HG03139 (cell line): Measurements from ENCODE around the gene TRIM72.
"Not testable (repeated sequence)": the region's sequence is repeated elsewhere in the genome, so short reads cannot be mapped to it uniquely, and the experiment has no call there.

Experiments
- ATAC-seq: cut with Tn5 transposase; IDR thresholded peaks from one replicate; pipeline ENCODE4 v1.9.1; 2021; ENCODE audit not compliant: unreplicated experiment

Gene TRIM72

DNA sequence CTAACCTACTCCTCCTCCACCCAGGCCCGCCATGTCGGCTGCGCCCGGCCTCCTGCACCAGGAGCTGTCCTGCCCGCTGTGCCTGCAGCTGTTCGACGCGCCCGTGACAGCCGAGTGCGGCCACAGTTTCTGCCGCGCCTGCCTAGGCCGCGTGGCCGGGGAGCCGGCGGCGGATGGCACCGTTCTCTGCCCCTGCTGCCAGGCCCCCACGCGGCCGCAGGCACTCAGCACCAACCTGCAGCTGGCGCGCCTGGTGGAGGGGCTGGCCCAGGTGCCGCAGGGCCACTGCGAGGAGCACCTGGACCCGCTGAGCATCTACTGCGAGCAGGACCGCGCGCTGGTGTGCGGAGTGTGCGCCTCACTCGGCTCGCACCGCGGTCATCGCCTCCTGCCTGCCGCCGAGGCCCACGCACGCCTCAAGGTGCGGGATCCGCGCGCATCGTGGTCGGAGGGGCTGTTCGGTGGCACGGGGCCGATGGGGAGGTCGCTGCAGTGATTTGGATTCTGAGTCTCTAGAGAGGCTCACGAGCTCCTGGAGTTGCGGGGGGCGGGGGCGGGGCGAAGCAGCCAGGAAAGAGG is 878 bp downstream of the TRIM72 start:
- no peak for ATAC-seq

DNA sequence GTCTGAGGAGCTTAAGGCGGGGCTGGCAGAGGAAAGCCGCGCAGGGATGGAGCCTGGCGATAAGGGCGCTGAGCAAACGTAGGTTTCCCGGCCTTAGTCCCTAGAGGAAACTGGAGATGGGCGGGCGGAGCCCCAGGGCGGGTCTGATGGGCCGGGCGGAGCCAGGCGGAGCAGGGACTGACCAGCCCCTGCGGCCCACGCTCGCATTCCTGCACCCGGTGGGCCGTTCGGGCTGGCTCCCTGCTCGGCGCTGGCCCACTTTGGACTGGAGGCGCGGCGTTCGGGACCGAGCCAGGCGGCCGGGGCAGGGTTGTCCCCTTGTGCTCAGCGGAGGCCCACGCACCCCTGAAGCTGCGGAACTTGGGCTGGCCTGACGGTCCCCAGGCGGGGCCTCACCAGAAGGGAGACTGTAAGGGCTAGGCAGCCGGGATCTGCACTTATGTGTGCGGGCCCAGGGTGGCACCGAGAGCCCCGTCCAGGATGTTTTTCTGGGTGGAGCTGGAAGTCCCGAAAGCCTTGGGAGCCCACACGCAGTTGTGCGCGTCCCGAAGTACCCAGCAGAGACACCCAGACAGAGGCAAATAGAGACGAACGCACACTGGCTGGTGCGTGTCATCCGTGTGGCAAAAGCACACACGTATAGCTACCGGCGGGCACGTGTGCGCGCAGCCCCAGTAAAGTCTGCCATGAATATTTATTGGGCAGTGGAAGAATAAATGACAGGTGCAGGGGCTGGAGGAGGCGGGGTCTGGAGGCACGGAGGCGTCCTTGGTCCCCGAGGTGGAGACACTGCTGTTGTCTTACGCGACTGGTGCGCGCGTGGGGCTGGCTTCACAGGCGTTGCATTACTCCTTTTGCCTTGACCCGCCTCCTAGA is 1.6 kb downstream of the TRIM72 start:
- no peak for ATAC-seq

DNA sequence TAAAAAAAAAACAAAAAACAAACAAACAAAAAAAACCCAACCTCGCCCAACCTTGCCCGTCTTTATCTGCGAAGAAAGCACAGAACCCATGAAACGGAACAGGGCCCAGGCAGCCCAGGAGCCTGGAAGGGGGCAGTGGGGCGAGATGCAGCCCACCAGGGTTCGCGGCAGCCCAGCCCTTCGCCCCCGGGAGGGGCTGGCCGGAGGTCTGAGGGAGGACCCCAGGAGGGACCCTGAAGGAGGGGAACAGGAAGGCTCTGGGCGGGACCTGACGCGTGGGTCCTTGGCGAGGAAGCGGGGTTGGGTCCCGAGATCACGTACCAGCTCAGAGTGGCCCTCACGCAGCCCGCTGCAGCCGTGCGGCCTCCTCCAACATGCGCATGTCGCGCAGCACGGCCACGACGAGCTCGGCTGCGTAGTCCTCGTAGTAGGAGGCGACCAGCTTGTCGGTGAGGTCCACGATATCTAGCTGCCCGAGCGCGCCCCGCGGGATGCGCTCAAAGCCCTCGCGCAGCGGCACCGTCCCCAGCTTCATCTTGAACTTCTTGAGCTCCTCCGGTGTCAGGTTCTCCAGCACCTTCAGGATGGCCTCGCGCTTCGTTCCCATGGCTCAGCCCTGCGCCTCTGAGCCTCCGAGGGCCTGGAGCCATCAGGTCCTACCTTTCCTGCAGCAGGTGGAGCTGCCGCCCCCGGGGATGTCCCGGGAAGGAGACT is 2.7 kb downstream of the TRIM72 start, which contains the start of gene PYDC1:
Gene PYDC1, minus strand, starts transcription at position 714 of the 714 bp plus-strand sequence. Its CDS starts 107 bp downstream, at position 607.
- ATAC-seq: no peak

DNA sequence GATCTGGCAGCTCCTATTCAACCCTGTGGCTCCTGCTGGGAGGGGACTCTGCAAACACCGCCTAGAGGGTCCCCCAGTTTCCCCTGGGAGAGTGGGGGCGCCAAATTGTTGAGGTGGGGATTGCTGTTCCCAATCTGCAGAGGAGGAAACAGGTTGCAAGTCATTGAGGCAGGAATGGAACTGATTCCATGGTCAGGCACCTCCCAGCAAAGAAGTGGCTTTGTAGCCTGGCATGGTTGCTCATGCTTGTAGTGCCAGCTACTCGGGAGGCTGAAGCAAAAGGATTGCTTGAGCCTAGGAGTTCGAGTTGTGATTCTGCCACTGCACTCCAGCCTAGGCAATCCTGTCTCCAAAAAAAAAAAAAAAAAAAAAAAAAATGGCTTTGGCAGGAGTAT is 3.2 kb downstream of the TRIM72 start:
- no peak for ATAC-seq

DNA sequence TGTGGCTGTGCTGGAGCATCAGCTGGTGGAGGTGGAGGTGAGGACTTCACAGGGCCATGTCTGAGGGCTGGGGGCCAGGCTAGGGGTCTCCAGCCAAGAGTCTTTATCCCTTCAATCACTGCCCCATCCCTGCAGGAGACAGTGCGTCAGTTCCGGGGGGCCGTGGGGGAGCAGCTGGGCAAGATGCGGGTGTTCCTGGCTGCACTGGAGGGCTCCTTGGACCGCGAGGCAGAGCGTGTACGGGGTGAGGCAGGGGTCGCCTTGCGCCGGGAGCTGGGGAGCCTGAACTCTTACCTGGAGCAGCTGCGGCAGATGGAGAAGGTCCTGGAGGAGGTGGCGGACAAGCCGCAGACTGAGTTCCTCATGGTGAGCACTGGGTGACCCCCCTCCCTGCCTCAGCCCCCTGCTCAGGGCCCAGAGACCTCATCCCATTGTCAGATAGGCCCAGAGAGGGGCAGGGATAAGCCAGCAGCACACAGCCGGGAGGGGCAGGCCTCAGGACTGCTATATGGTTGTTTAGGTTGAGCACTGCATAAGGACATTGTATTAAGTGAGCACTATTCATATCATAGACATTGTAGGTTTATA is 5.3 kb downstream of the TRIM72 start:
- ATAC-seq: no peak

DNA sequence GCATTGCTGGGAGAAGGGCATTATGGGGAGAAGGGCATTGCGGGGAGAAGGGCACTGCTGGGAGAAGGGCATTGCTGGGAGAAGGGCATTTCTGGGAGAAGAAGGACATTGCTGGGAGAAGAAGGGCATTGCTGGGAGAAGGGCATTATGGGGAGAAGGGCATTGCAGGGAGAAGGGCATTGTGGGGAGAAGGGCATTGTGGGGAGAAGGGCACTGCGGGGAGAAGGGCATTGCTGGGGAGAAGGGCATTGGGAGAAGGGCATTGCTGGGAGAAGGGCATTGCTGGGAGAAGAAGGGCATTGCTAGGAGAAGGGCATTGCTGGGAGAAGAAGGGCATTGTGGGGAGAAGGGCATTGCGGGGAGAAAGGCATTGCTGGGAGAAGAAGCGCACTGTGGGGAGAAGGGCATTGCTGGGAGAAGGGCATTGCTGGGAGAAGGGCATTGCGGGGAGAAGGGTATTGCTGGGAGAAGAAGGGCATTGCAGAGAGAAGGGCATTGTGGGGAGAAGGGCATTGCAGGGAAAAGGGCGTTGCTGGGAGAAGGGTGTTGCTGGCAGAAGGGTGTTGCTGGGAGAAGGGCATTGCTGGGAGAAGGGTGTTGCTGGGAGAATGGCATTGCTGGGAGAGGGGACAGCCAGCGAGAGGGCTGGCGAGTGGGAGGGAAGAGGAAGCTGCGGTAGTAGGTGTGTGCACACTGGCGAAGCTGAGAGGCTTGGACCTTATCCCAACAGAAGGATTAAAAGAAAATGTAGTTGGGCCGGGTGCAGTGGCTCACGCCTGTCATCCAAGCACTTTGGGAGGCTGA is 7.6 kb downstream of the TRIM72 start:
- no peak for ATAC-seq

DNA sequence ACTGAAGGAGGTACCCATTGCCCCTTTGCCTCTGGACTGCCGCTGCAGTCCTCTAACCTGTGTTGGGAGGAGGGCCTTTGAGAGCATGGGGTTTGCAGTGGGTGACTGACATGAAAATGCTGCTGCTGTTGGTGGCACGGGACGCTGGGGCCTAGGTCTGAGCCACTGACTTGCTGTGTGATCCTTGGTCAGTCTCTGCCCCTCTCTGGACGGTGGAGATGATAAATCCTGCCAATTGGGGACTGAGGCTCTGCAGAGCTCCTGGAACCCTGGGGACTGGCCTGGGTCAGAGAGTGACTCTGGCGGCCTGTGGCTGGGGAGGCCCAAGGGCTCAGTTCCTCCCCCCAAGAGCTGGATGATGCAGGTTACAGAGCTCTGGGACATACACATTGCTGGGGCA is 9.1 kb downstream of the TRIM72 start:
- ATAC-seq: no peak

DNA sequence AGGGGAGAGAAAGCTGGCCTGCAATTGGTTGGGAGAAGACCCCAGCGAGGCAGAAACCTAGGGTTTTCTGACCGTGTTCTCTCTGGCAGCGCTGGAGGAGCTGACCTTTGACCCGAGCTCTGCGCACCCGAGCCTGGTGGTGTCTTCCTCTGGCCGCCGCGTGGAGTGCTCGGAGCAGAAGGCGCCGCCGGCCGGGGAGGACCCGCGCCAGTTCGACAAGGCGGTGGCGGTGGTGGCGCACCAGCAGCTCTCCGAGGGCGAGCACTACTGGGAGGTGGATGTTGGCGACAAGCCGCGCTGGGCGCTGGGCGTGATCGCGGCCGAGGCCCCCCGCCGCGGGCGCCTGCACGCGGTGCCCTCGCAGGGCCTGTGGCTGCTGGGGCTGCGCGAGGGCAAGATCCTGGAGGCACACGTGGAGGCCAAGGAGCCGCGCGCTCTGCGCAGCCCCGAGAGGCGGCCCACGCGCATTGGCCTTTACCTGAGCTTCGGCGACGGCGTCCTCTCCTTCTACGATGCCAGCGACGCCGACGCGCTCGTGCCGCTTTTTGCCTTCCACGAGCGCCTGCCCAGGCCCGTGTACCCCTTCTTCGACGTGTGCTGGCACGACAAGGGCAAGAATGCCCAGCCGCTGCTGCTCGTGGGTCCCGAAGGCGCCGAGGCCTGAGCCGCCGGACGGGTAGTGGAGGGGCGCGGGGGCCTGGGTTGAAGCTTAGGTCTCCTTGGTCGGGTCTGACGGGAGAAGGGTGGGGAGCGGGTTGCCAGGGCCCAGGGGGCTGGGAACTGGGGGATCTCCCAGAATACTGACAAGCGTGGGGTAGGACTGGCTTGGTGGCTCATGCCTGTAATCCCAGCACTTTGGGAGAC is 10.4 kb downstream of the TRIM72 start:
- no peak for ATAC-seq

DNA sequence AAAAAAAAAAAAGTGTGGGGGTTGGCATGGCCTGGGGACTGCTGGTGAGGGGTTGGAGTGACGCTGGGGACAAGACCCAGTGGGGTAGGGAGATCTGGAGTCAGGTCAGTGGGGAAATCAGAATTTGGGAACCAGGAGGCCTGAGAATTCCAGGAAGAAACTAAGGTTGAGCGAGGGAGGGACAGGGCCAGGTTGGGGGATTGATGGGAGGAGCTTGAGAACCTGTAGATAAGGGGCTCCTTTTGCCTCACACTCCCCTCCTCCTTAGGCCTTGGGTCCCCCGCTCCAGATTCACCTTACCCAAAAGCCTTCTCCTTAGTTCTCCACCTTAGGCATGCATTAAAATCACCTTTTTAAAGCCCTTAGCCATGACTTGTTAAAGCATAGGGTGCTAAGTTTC is 11.3 kb downstream of the TRIM72 start:
- ATAC-seq: no peak

DNA sequence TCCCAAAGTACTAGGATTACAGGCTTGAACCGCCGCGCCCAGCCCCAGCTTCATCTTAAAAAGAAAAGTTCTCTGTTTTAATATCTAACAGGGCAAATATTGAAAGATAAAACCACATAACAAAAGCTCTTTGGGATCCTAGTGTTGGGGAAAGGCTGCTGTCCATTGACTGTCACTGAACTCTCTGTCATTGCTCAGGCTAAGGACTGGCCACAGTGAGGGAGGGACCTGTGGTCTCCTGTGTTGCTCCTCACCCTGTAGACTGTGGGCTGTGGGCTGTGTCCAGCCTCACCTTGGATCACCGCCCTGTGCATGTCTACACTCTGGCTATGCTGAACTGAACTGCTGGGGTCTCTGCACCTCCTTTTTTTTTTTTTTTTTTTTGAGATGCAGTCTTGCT is 14.3 kb downstream of the TRIM72 start:
- no peak for ATAC-seq

DNA sequence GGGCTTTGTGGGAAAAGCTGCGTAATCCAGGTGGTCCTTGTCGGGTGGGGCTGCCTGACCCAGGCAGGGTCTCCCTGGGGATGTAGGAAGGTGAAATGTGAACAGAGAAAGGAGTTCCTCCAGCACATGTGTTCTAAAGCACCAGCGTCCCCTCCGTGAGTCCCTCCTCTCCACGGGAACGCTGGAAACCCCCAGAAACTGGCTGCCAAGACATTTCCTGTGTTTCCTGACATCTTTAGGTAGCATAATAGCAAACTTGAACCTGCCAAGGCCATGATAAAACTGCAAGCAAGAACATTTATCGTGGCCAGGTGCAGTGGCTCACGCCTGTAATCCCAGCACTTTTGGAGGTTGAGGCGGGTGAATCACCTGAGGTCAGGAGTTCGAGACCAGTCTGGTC is 15.6 kb downstream of the TRIM72 start:
- ATAC-seq: no peak

DNA sequence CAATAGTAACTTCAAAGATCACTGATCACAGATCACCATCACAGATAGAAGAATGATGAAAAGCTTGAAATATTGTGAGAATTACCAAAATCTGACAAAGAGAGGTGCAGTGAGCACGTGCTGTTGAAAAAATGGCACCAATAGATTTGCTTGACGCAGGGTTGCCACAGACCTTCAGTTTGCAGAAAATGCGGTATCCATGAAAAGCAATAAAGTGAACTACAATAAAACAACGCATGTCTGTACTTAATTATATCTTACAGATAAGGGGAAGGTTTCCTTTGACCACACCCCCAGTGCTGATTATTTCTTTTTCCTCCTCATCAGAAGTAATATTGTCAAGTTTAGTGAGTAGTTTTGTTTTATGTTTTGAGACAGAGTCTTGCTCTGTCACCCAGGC is 24.1 kb downstream of the TRIM72 start:
- ATAC-seq: no peak

DNA sequence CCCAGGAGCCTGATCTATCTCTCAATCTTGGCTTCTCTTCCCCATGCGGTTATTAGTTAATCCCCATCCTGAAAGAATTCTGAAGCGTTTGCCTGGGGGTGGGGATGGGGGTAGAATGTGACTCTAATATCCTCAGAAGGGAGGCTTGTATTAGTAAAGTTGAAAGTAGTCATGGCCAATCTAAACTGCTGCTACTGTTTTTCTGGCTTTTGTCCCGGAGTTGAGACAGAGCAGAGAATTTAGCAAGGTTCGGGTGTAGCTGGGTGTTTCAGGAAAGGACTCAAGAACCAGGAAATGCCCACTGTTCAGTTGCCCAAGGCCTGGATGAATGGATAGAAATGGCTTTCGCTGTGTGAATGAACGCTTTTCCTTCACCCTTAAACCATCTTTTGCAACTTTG is 28.3 kb downstream of the TRIM72 start:
- no peak for ATAC-seq

DNA sequence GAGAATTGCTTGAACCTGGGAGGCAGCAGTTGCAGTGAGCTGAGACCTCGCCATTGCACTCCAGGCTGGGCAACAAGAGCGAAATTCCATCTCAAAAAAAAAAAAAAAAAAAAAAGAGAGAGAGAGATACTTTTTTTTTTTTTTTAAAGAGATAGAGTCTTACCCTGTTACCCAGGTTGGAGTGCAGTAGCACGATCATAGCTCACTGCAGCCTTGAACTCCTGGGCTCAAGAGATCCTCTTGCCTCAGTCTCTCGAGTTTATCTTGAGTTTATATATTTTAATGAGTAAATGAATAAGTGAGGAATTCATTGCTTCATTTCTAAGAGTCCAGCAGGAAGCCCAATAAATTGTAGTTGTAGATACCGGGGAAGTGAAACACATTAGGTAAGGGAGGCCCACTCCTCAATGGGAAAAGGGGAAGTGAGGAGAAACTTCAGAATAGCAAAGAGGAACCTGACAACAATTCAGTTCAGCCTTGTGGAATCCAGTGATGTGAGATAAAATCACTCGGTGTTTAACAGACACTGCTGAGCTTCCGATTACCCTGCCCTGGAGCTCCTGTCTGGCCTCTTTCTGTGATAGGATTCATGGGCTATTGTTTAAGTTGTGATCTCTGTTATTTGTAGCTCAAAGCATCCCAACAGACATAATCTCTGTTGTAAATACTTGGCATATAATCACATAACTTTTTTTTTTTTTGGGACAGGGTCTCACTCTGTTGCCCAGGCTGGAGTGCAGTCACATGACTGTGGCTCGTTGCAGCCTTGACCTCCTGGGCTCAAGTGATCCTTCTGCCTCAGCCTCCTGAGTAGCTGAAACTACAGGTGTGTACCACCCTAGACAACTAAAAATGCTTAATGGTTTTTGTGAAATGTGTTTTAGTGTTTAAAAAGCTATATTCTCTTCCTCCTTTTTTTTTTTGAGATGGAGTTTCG is 30.1 kb downstream of the TRIM72 start:
- ATAC-seq: no peak

DNA sequence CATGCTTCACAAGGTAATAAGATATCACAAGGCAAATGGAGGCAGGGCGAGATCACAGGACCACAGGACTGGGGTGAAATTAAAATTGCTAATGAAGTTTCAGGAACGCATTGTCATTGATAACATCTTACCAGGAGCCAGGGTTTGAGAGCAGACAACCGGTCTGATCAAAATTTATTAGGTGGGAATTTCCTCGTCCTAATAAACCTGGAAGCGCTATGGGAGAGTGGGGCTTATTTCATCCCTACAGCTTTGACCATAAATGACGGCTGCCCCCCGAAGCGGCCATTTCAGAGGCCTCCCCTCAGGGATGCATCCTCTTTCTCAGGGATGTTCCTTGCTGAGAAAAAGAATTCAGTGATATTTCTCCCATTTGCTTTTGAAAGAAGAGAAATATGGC is 31.7 kb downstream of the TRIM72 start:
- not testable (repeated sequence) for ATAC-seq

DNA sequence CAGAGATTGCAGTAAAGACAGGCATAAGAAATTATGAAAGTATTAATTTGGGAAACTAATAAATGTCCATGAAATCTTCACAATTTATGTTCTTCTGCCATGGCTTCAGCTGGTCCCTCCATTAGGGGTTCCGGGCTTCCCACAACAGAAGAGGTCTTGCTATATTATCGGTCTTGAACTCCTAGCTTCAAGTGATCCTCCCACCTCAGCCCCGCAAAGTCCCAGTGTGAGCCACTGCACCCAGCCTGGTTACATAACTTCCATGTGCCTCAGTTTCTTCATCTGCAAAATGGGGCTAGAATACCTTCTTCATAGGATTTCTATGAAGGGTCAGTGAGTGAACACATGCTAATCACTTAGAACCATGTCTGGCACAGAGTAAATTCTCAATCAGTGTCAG is 32.4 kb downstream of the TRIM72 start:
- ATAC-seq: no peak

DNA sequence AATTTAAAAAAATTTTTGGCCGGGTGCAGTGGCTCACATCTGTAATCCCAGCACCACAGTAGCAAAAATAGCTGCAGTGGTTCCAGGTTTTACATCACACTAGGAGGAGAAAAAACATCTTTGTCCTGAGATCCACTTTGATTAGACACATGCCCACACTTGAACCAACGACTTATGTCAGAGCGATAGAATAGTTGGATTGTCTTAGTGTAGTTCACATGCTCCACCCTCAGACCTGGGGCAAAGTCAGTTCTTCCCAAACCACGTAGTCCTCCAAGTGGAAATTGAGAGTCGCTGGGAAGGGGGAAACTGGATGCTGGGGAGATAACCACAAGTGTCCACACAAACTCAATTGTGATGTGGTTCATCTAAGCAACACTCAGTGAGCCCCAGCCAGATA is 34.4 kb downstream of the TRIM72 start:
- no peak for ATAC-seq

DNA sequence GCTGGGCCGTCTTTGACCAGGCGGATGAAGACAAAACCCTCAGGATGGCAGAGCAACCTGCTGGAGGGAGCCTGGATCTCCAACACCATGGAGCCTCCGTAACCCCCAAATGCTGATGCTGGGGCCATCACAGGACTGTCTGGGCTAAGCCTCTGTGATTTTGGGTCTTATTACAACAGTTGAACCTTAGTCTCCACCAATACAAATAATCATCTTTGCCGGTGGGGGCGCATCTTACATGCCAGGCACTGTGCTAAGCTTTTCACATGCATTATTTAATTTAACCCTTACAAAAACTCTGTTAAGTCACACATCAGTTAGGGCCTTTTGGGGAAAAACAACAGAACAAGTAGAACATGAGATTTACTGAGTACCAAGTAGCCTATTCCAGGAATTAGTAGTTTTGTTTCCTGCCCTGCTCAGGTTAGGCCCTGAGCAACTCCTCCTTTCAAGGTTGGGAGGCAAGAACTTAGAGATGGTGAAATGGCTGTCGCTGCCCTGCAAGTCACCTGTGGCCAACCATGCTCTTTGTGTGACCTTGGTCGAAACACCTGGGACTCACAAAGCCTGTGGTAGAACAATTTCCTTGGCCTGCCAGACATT is 37.0 kb downstream of the TRIM72 start:
- no peak for ATAC-seq
